Epithelial cell of esophagus (primary cell): ENCODE results near the gene KLHL29.

Experiments used
- DNase-seq: peaks from one replicate; pipeline ENCODE4 v3.0.0; 2010; ENCODE audit warnings: low read depth
- H3K4me3 ChIP-seq: 2 replicates; pipeline ENCODE4 v1.5.1; 2011; ENCODE audit warnings: mild to moderate bottlenecking, low read length, control low read depth
- CTCF ChIP-seq: IDR thresholded peaks from 2 replicates; pipeline ENCODE4 v1.5.1; 2011; ENCODE audit warnings: low read depth, mild to moderate bottlenecking, low read length, control low read depth, inconsistent platforms; ENCODE audit not compliant: insufficient read depth; ENCODE audit errors: missing control alignments

KLHL29 gene

DNA sequence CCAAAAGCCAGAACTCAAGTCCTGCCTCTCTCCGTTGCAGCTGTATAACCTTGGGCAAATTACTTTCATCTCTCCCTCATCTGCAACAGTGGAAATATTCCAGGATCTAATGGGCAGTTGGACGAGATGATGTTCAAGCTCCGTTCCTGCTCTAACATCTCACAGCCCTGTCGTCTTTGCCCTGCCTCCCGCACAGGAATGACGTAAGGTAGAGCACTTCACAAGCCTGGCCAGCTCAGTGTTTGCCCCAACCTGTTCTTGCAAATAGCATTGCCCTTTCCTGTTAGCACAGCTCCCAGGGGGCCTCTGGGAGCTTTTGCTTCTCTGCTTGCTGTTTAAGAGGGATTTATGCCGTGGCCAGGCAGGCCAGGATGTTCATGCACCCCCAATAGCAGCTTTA, 107.9 kb downstream of the KLHL29 start:
- TF ChIP-seq CTCF, result no peak
- peak; percentile 96 for DNase-seq
- H3K4me3 ChIP-seq, result no peak overlapping the region

GRCh38 chr2:23493846-23494245, 108.9 kb downstream of the KLHL29 start:
- TF ChIP-seq CTCF, result no peak

DNA sequence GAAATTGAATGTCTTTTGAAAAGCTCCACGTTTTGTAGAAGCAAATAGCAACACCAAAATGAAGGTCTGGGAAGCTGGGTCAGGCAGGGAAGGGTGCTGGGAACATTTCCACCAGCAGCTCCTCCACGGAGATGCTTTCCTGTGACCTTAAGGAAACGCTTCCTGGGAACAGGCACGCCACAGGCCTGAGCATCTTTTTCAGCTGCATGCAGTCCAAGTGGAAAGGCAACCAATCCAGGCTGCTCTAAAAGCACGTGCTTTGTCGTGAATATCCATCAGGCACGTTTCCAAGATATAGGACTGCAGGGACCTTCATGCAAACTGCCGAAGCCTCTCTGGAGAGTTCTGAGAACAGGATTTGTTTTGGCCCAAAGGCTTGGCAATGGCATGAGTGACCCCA, 109.3 kb downstream of the KLHL29 start:
- no peak overlapping the region for H3K4me3 ChIP-seq
- DNase-seq, result no peak
- no peak for TF ChIP-seq CTCF

More at GRCh38 chr2:23493846-23494245, 108.9 kb downstream of the KLHL29 start:
- DNase-seq, result no peak
- no peak overlapping the region for H3K4me3 ChIP-seq

DNA sequence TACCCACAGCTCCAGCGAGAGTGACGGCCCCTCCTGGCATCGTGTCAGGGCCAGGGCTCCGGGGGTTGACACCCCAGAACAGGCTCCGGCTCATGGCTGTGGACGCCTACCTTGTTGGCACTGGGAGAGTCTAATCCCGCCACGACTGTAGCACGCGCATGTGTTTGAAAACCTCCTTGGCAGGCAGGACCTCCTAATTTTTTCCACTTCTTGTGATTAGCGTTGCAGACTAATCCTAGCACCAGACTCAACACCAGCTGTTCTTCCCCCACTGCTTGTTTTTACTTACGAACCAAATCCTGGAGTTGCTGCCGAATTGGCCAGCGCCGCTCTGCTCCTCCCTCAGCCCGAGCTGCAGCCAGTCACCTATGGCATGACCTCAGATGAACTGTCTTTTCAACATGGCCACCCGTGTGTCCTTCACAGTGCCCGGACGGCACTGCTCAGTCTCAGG, 110.7 kb downstream of the KLHL29 start:
- no peak overlapping the region for H3K4me3 ChIP-seq
- no peak for DNase-seq
- TF ChIP-seq CTCF, result no peak

DNA sequence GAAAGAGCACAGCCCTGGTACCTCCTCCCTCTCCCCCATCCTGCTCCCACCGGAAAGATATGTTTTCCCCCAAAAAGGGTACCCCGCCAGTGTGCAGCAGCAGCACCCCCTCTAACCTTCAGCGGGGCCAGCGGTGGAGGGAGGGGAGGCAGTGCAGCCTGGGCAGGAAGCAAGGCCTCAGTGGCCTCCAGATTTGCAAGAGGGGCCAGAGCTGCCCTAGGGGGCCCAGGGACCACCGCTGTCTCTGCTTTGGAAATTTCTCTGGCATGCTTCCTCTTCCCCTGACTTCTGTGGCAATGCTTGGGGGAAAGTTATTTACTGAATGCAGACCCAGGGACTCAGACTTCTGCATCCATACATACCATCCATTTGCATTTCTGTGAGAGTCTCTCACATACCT, 111.5 kb downstream of the KLHL29 start:
- no peak for TF ChIP-seq CTCF
- no peak overlapping the region for H3K4me3 ChIP-seq
- DNase-seq, result no peak

DNA sequence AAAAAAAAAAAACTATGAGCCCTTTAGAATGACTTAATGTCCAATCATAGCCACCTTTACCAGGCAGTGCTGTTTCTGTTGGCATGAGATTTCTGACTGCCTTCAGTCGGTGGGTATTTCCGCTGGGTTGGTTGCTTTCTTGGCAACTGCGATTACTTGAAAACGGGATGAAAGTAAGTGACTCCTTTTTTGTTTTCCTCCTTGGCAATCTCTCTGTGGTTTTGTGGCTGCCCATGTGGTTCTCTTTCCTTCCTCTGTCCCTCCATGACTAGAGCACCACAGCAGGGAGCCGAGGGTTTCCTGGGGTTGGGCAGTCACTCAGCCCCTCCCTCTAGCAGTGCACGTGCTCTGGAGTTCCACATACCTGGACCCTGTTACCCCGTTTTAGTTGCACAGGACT, 112.1 kb downstream of the KLHL29 start:
- H3K4me3 ChIP-seq, result no peak overlapping the region
- TF ChIP-seq CTCF, result no peak
- peak; percentile 64 for DNase-seq

- no peak for TF ChIP-seq CTCF
- H3K4me3 ChIP-seq, result no peak overlapping the region
- DNase-seq, result no peak
These were observed 112.6 kb downstream of the KLHL29 start for GRCh38 chr2:23497536-23497935.
